ENCODE results near the gene TCF23. TPM values are rescaled to one million over a fixed set of nuclear protein-coding genes. Genes with fewer than 3 reads are reported as not detected.
A peak's percentile ranks its signal among the peaks of the same experiment; 100 is the strongest.

The TCF23 gene
- total RNA-seq, 1 experiment from 2014 or later, result 0.13 TPM

DNA sequence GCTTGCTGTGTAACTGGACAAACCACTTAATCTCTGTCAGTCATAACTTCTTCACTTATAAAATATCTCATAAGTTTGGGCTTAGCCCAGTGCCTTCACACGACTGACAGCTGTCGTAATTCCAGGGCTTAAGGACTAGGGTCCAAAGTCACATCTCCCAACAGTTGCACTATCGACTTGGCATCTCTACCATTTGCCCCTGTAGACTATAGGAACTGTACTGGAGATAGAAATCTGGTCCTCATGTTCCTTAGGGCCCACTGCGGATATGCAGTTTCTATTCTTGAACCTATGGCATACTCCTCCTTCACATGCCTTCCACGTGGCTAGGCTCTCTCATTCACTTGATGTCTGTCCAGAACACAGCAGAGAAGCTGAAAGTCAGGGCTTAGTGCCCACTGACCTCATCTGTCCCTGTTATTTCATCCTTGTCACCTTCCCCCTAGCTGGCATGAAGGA lies 22.5 kb upstream of the TCF23 start:
- Mint-ChIP-seq H3K27ac (no peak overlapping the region), H3K4me3 (no peak overlapping the region), H3K4me1 (peaks cover 16% of the 10 kb centered on the region; the same call in 1 of the 2 replicates), H3K36me3 (peaks cover 8% of the 10 kb centered on the region), H3K27me3 (ENCODE audit: low read depth) (peaks cover 37% of the 10 kb centered on the region), H3K9me3 (no peaks in the 10 kb centered on the region)
- ATAC-seq, result no peak
- no peak for DNase-seq (ENCODE audit: low spot score)
- 0 out of 2 replicates have a peak, but pooled peaks have one; percentile 14 for TF ChIP-seq GABPB1 (CRISPR knock-in tag; IDR thresholded peaks at IDR 0.05)
- no peak for TF ChIP-seq TEAD1 (CRISPR knock-in tag; IDR thresholded peaks at IDR 0.05)
- TF ChIP-seq ZNF423 (CRISPR knock-in tag; IDR thresholded peaks at IDR 0.05), result no peak
- TF ChIP-seq, protein P1, sequence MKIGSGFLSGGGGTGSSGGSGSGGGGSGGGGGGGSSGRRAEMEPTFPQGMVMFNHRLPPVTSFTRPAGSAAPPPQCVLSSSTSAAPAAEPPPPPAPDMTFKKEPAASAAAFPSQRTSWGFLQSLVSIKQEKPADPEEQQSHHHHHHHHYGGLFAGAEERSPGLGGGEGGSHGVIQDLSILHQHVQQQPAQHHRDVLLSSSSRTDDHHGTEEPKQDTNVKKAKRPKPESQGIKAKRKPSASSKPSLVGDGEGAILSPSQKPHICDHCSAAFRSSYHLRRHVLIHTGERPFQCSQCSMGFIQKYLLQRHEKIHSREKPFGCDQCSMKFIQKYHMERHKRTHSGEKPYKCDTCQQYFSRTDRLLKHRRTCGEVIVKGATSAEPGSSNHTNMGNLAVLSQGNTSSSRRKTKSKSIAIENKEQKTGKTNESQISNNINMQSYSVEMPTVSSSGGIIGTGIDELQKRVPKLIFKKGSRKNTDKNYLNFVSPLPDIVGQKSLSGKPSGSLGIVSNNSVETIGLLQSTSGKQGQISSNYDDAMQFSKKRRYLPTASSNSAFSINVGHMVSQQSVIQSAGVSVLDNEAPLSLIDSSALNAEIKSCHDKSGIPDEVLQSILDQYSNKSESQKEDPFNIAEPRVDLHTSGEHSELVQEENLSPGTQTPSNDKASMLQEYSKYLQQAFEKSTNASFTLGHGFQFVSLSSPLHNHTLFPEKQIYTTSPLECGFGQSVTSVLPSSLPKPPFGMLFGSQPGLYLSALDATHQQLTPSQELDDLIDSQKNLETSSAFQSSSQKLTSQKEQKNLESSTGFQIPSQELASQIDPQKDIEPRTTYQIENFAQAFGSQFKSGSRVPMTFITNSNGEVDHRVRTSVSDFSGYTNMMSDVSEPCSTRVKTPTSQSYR (CRISPR knock-in tag; IDR thresholded peaks at IDR 0.05), result no peak
- POLR2A ChIA-PET, result no interaction called here
- CTCF ChIA-PET, result interaction anchor here (1.3 kb wide), 1 partner anchor 65 kb away, joined by 8 read pairs; no protein-coding TSS in a partner anchor

DNA sequence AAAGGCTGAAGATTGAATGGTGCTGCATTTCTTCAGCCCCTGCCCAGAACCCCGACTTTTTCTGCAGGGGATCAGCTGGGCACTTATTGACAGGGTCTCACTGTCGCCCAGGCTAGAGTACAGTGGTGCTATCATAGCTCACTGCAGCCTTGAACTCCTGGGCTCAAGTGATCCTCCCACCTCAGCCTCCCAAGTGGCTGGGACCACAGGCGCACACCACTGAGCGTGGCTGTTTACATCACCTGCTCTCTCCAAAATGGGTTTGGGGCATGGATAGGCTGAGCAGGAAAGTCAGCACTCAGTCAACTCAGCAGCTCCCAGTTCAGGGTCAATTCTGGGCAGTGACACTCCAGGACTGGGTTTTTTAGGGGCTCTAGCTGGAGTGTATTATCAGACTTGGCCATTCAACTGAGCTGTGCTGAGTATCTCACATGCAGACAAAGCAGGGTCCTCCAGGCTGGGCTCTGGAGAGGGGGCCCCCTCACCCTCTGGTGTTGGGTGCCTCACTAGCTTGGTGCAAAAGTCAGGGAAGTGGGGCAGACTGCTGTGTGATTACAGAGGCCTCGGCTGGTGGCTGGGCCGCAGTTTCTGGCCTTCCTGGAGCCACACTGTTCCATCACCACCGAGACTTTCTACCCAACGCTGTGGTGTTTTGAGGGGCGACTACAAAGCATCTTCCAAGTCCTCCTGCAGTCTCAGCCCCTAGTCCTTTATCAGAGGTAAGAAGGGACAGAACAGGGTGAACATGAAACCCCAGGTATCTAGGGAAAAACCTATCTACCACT lies 20.7 kb upstream of the TCF23 start:
- ATAC-seq, result no peak
- ChIA-PET CTCF (interaction anchor here (1.2 to 2.0 kb wide), 2 partner anchors 42 to 63 kb away, joined by 4 read pairs; no protein-coding TSS in a partner anchor), POLR2A (no interaction called here)
- no peak for DNase-seq (ENCODE audit: low spot score)
- H3K27ac Mint-ChIP-seq, result no peak overlapping the region
- H3K36me3 Mint-ChIP-seq, result peaks cover 17% of the 10 kb centered on the region
- TF ChIP-seq, protein P2, sequence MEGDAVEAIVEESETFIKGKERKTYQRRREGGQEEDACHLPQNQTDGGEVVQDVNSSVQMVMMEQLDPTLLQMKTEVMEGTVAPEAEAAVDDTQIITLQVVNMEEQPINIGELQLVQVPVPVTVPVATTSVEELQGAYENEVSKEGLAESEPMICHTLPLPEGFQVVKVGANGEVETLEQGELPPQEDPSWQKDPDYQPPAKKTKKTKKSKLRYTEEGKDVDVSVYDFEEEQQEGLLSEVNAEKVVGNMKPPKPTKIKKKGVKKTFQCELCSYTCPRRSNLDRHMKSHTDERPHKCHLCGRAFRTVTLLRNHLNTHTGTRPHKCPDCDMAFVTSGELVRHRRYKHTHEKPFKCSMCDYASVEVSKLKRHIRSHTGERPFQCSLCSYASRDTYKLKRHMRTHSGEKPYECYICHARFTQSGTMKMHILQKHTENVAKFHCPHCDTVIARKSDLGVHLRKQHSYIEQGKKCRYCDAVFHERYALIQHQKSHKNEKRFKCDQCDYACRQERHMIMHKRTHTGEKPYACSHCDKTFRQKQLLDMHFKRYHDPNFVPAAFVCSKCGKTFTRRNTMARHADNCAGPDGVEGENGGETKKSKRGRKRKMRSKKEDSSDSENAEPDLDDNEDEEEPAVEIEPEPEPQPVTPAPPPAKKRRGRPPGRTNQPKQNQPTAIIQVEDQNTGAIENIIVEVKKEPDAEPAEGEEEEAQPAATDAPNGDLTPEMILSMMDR (IDR thresholded peaks at IDR 0.05), result no peak
- TF ChIP-seq, protein P3, sequence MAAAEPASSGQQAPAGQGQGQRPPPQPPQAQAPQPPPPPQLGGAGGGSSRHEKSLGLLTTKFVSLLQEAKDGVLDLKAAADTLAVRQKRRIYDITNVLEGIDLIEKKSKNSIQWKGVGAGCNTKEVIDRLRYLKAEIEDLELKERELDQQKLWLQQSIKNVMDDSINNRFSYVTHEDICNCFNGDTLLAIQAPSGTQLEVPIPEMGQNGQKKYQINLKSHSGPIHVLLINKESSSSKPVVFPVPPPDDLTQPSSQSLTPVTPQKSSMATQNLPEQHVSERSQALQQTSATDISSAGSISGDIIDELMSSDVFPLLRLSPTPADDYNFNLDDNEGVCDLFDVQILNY (CRISPR knock-in tag; IDR thresholded peaks at IDR 0.05), result no peak
- TF ChIP-seq, protein P4, sequence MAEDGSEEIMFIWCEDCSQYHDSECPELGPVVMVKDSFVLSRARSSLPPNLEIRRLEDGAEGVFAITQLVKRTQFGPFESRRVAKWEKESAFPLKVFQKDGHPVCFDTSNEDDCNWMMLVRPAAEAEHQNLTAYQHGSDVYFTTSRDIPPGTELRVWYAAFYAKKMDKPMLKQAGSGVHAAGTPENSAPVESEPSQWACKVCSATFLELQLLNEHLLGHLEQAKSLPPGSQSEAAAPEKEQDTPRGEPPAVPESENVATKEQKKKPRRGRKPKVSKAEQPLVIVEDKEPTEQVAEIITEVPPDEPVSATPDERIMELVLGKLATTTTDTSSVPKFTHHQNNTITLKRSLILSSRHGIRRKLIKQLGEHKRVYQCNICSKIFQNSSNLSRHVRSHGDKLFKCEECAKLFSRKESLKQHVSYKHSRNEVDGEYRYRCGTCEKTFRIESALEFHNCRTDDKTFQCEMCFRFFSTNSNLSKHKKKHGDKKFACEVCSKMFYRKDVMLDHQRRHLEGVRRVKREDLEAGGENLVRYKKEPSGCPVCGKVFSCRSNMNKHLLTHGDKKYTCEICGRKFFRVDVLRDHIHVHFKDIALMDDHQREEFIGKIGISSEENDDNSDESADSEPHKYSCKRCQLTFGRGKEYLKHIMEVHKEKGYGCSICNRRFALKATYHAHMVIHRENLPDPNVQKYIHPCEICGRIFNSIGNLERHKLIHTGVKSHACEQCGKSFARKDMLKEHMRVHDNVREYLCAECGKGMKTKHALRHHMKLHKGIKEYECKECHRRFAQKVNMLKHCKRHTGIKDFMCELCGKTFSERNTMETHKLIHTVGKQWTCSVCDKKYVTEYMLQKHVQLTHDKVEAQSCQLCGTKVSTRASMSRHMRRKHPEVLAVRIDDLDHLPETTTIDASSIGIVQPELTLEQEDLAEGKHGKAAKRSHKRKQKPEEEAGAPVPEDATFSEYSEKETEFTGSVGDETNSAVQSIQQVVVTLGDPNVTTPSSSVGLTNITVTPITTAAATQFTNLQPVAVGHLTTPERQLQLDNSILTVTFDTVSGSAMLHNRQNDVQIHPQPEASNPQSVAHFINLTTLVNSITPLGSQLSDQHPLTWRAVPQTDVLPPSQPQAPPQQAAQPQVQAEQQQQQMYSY (CRISPR knock-in tag; IDR thresholded peaks at IDR 0.05), result no peak
- TF ChIP-seq, protein P5, sequence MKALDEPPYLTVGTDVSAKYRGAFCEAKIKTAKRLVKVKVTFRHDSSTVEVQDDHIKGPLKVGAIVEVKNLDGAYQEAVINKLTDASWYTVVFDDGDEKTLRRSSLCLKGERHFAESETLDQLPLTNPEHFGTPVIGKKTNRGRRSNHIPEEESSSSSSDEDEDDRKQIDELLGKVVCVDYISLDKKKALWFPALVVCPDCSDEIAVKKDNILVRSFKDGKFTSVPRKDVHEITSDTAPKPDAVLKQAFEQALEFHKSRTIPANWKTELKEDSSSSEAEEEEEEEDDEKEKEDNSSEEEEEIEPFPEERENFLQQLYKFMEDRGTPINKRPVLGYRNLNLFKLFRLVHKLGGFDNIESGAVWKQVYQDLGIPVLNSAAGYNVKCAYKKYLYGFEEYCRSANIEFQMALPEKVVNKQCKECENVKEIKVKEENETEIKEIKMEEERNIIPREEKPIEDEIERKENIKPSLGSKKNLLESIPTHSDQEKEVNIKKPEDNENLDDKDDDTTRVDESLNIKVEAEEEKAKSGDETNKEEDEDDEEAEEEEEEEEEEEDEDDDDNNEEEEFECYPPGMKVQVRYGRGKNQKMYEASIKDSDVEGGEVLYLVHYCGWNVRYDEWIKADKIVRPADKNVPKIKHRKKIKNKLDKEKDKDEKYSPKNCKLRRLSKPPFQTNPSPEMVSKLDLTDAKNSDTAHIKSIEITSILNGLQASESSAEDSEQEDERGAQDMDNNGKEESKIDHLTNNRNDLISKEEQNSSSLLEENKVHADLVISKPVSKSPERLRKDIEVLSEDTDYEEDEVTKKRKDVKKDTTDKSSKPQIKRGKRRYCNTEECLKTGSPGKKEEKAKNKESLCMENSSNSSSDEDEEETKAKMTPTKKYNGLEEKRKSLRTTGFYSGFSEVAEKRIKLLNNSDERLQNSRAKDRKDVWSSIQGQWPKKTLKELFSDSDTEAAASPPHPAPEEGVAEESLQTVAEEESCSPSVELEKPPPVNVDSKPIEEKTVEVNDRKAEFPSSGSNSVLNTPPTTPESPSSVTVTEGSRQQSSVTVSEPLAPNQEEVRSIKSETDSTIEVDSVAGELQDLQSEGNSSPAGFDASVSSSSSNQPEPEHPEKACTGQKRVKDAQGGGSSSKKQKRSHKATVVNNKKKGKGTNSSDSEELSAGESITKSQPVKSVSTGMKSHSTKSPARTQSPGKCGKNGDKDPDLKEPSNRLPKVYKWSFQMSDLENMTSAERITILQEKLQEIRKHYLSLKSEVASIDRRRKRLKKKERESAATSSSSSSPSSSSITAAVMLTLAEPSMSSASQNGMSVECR (CRISPR knock-in tag; IDR thresholded peaks at IDR 0.05; ENCODE audit: borderline replicate concordance), result peak; percentile 24; the same call in 1 of the 2 replicates
- no peak overlapping the region for H3K4me3 Mint-ChIP-seq
- H3K27me3 Mint-ChIP-seq (ENCODE audit: low read depth), result peaks cover 19% of the 10 kb centered on the region
- no peaks in the 10 kb centered on the region for H3K9me3 Mint-ChIP-seq
- peaks cover 16% of the 10 kb centered on the region; the same call in 1 of the 2 replicates for H3K4me1 Mint-ChIP-seq
